RKO (cell line): ENCODE measurements around the gene SLC25A10.
A peak's percentile ranks its signal among the peaks of the same experiment; 100 is the strongest.
"Not testable (repeated sequence)": the region's sequence is repeated elsewhere in the genome, so short reads cannot be mapped to it uniquely, and the experiment has no call there.

Source experiments
- DNase-seq: peaks from one replicate; pipeline ENCODE4 v3.0.0-alpha.2; 2016; ENCODE audit warnings: low spot score

The SLC25A10 gene

GRCh38 chr17:81722184-81723120 lies 10.4 kb downstream of the SLC25A10 start:
- DNase-seq: peak; percentile 66

DNA sequence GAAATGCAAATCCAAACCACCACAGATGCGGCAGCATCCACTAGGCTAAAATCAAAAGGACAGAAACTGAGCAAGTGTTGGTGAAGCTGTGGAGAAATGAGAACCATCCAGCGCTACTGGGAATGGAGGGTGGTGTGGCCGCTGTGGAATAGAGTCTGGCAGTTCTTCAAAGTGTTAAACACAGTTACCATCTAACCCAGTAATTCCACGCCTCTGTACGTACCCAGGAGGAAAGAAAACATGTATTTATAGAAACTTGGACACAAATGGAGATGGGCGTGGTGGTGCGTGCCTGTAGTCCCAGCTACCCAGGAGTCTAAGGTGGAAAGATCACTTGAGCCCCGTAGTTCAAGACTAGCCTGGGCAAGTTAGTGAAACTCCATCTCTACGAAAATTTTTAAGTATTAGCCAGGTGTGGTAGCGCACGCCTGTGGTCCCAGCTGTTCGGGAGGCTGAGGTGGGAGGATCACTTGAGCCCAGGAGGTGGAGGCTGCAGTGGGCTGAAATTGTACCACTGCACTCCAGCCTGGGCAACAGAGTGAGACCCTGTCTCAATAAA lies 11.6 kb downstream of the SLC25A10 start:
- no peak for DNase-seq

DNA sequence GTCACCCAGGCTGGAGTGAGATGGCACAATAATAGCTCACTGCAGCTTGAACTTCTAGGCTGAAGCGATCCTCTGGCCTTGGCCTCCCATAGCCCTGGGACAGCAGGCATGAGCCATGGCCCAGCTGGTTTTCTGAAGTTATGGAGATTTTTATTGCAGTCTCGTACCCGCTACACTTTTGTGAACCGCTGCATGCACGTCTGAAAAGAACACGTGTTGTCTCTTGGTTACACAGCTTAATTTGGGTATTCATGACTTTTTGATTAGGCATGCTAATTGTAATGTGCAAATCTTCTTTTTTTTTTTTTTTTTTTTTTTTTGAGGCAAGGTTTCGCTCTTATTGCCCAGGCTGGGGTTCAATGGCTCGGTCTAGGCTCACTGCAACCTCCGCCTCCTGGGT lies 13.4 kb downstream of the SLC25A10 start:
- DNase-seq: no peak

DNA sequence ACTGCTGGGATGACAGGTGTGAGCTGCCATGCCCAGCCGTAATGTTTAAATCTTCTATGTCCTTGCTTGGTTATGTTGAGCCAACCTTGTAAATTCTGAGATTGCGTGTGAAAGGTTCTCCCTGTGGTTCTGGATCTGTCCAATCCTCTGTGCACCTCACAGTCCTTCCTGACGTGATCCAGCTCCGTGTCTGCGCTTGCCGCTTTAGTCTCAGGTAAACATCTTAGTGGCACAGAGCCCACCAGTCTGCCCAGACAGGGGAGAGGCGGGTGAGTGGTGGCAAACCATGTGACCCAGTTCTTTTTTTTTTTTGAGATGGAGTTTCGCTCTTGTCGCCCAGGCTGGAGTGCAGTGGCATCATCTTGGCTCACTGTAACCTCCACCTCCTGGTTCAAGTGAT lies 13.9 kb downstream of the SLC25A10 start:
- DNase-seq: no peak

DNA sequence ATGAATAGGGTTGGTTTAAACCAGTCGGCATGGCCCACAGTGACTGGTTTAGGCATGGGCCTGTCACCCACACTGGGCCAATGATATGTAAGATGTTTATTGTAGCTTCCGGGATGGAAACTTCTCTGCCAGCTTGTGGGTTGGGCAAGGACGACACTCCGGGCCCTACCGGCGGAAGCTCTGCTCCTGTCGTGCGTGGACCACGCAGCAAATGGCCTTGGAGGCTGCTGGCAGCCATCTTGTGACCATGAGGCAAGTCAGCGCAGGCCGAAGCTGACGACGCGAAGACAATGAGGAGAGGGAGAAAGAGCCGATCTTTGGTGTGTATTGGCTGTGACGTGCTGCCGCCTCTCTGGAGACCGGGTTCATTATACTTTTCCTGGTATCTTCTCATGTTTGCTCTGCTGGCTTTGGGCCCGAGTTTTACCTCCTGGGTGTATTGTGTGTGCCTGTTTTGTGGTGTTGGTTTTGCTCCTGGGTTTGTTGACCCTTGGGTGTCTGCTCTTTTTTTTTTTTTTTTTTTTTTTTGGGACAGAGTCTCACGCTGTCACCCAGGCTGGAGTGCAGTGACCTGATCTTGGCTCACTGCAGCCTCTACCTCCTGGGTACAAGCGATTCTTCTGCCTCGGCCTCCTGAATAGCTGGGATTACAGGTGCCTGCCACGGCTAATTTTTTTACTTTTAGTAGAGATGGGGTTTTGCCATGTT lies 15.4 kb downstream of the SLC25A10 start:
- DNase-seq: no peak

DNA sequence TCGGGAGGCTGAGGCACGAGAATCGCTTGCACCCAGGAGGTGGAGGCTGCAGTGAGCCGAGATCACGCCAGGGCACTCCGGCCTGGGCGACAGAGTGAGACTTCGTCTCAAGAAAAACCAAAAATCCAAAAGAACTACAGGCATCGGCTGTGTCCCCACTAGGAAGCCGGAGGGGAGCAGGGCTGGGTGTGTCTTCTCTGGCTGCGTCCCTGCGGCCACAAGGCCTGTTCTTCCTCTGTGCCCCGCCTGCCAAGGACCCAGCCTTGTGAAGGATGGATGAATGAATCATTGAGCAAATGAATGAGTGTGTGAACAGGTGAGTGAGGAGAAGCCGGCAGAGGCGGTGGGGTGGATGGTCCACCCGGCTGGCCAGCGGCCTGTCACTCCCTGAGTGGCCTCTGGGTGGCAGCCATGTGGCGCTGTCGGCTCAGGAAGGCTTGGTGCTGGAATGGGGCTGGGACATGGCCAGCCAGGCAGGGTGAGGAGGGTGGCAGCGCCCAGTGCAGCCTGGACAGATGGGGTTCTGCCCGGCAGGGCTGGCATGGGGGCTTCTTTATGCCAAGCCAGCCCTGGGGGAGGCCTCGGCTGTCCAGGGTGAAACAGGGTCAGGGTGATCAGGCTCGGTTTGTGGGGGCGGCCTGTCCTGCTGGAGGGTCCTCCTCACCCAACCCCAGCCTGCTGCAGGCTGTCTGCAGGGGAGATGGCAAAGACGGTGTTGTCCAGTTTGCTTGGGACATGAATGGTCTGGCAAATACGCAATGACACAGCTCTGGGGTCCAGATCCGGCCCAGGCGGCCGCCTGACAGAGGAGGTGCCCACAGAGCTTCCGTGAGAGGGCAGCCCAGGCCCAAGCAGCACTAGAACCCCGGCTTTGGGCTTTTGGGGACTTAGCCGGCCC lies 21.7 kb downstream of the SLC25A10 start:
- peak; percentile 76 for DNase-seq

DNA sequence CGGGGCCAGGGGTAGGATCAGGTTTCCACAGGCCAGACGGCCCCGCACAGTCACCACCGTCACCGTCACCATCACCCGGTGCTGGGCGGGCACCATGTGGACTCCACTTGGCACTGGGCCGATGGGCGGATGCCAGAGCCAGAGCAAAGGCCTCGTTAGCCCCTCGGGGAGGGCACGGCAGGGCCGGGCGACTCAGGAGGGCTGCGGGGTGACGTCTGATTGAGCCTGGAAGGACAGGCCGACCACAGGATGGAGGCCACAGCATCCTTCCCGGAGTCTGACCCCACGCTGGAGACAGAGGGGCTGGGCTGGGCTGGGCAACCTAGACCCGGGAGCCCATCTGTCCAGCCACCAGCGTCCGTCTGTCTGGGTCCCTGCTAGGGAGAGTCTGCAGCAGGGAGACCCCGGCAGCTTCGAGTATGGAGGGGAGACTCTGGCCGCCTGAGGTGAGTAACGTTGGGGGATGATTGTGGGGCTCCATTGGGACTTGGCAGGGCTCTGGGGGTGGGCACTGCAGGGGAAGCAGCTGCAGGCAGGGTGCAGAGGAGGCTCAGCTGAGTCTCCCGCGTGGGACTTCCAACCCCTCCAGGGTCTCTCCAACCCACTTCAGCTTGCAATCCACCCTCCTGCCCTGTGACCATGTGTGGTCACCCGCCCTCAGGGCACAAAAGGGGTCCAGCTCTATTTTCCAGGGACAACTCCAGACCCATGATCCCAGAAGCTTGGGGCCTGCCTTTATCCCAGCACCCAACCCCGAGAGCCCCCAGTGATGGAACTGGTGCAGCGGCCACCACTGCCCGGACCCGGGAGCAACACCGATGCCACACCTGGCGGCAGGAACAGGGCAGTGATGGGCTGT lies 22.6 kb downstream of the SLC25A10 start:
- DNase-seq: no peak

- DNase-seq: no peak
Observed at GRCh38 chr17:81735264-81736102, 23.4 kb downstream of the SLC25A10 start.

GRCh38 chr17:81737947-81738800 lies 26.1 kb downstream of the SLC25A10 start:
- DNase-seq: no peak

DNA sequence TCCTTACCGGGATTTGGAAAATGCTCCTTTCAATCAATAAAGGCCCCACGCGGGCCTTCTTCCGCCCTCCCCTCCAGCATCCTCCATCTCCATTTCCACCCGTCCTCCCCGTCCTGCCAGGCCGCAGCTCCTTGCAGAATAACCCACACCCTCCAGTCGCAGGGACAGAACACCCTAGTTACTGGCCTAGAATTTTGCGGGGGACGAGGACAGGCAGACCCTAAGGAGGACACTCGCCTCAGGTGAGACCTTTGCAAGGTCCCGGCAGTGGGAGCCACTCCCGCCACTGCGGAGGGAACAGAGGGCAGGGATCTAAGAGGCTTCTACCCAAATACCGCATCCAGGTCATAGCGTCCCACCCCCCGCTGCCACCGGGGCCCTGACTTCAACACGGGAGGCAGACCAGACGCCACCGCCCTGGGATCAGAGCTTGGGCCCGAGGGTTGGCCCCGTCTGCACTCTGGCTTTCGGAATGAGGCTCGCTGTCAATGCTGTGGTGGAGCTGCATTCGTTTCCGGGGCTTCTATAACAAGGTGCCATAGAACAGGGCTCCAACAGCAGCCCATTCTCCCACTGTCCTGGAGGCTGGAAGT lies 26.8 kb downstream of the SLC25A10 start:
- no peak for DNase-seq

- not testable (repeated sequence) for DNase-seq
Observed at GRCh38 chr17:81739593-81739992, 27.5 kb downstream of the SLC25A10 start.

DNA sequence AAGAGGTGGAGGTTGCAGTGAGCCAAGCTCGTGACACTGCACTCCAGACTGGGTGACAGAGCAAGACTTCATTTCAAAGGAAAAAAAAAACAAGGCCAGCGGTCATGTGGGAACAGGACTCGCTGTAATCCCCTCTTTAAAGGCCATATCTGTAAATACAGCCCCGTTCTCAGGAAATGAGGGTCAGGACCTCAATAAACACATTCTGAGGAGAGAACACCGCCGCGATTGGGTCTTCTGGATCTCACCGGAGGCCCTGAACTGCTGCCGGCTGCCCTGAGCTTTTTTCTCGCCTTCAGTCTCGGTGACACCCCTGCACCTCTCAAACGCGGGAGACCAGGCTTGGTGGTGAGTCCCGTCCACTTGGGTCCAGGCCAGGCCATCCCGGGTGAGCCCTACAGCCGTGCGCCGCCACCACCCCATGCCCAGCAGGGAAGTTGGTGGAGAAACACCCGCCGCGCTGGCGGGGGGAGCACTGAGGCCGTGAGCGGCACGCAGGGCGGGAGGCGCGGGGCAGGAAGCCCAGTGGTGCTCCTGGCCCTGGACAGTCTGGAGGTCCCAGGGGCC lies 28.4 kb downstream of the SLC25A10 start:
- no peak for DNase-seq

GRCh38 chr17:81741049-81741593 lies 29.0 kb downstream of the SLC25A10 start:
- DNase-seq: no peak

DNA sequence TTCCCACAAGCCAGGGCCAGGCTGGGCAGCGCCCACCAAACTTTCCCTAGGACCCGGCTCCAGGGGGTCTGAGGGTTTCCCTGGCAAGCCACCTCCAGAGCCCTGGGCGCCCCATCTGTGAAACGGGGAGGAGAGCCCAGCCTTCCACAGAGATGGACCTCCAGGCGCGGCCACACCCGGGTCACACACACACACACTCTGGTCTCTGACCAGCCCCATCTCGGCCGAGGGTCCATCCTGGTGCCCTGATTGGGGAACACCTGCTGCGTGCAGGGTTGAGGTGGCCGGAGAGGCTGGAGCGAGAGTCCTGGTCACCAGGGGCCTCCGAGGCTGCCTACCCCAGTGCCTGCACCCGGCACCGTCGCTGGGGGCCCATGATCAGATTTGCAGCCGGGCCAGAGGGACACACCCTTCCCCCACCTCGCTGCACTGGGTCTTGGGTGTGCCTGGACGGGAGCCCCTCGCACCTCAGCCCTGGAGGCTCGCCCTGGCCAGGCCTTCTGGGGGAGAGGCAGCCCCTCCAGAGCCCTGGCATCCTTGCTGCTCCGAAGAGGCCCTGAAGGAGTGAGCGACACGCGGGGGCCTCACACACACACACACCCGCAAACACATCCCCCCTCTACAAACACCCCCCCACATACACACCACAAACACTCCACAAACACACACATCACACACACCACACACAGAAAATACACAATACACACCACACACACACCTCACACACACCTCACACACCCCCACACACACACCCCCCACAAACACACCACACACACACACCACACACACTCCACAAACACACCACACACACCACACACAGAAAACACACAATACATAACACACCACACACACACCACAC lies 29.7 kb downstream of the SLC25A10 start:
- no peak for DNase-seq
